ENCODE measurements around the gene TMEM267. TPM values are rescaled to one million over a fixed set of nuclear protein-coding genes. Genes with fewer than 3 reads are reported as not detected.
A peak's percentile ranks its signal among the peaks of the same experiment; 100 is the strongest.

The TMEM267 gene
- polyA plus RNA-seq, 3 donors = 4.4 to 13.9 (median 11.8) TPM

DNA sequence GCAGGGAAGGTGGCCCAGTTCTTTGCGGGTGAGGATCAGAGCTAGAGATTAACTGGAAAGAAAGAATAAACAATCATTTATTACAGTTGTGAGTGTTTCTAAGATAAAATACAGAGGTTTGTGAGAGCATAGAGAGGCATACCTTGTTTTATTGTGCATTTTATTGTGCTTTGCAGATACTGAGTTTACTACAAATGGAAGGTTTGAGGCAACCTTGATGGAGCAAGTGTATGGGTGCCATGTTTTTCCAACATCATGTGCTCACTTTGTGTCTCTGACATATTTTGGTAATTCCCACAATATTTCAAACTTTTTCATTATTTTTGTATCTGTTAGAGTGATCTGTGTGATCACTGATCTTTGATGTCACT, 32.0 kb upstream of the TMEM267 start:
- Histone ChIP-seq H4K20me1 (ENCODE audit: insufficient read depth, low read length) (no peaks in the 10 kb centered on the region), H3K9ac (ENCODE audit: insufficient read depth, low read length, poor library complexity, severe bottlenecking) (peak overlapping the region; percentile 71), H3K4me2 (replicated peaks; ENCODE audit: extremely low read depth, low read length, poor library complexity, severe bottlenecking) (peak overlapping the region; percentile 94), H3K9me3 (replicated peaks in 1 of 2; ENCODE audit: control insufficient read depth in 1 of 2, insufficient read depth in 1 of 2, low read length in 2 of 2) (no peaks in the 10 kb centered on the region), H3K4me3 (replicated peaks in 1 of 3; ENCODE audit: low read depth in 2 of 3, low read length in 3 of 3) (peak overlapping the region; percentile 60 to 93 (median 62)), H3K27ac (ENCODE audit: low read depth in 1 of 2, low read length in 2 of 2) (peak overlapping the region in 1 of 2 donors; percentile 83), H3K79me2 (ENCODE audit: insufficient read depth, low read length) (peaks cover 25% of the 10 kb centered on the region), H3K4me1 (ENCODE audit: control insufficient read depth in 1 of 2, insufficient read depth in 2 of 2, low read length in 2 of 2) (peaks cover 13 to 26% of the 10 kb centered on the region in 2 donors), H2AFZ (ENCODE audit: insufficient read depth, low read depth, low read length, poor library complexity, severe bottlenecking) (peak overlapping the region; percentile 88), H3K27me3 (ENCODE audit: control insufficient read depth in 2 of 2, insufficient read depth in 2 of 2, low read length in 2 of 2) (no peaks in the 10 kb centered on the region), H3K36me3 (replicated peaks in 1 of 2; ENCODE audit: control insufficient read depth in 1 of 2, insufficient read depth in 2 of 2, low read length in 2 of 2) (no peaks in the 10 kb centered on the region)
- peak overlapping the region in 6 of 7 donors; percentile 85 to 94 (median 92) for H3K27ac Mint-ChIP-seq
- H3K4me3 Mint-ChIP-seq = peak overlapping the region; percentile 89 to 94
- no CpG with 5 or more reads among the region's 1 CpG for WGBS (ENCODE audit: insufficient coverage)
- peaks cover 0 to 3% (median 0%) of the 10 kb centered on the region in 3 donors for H3K27me3 Mint-ChIP-seq (ENCODE audit: low read depth in 3 of 3)
- TF ChIP-seq, protein P1, sequence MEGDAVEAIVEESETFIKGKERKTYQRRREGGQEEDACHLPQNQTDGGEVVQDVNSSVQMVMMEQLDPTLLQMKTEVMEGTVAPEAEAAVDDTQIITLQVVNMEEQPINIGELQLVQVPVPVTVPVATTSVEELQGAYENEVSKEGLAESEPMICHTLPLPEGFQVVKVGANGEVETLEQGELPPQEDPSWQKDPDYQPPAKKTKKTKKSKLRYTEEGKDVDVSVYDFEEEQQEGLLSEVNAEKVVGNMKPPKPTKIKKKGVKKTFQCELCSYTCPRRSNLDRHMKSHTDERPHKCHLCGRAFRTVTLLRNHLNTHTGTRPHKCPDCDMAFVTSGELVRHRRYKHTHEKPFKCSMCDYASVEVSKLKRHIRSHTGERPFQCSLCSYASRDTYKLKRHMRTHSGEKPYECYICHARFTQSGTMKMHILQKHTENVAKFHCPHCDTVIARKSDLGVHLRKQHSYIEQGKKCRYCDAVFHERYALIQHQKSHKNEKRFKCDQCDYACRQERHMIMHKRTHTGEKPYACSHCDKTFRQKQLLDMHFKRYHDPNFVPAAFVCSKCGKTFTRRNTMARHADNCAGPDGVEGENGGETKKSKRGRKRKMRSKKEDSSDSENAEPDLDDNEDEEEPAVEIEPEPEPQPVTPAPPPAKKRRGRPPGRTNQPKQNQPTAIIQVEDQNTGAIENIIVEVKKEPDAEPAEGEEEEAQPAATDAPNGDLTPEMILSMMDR (IDR thresholded peaks at IDR 0.05) = no peak
- H3K36me3 Mint-ChIP-seq = peaks cover 0 to 2% of the 10 kb centered on the region in 2 donors
- intact Hi-C loops (cut with micrococcal nuclease) = no loop called here
- DNase-seq = no peak
- peaks cover 21% of the 10 kb centered on the region for H3K4me1 Mint-ChIP-seq
- peaks cover 0 to 3% (median 0%) of the 10 kb centered on the region in 7 donors for H3K9me3 Mint-ChIP-seq

DNA sequence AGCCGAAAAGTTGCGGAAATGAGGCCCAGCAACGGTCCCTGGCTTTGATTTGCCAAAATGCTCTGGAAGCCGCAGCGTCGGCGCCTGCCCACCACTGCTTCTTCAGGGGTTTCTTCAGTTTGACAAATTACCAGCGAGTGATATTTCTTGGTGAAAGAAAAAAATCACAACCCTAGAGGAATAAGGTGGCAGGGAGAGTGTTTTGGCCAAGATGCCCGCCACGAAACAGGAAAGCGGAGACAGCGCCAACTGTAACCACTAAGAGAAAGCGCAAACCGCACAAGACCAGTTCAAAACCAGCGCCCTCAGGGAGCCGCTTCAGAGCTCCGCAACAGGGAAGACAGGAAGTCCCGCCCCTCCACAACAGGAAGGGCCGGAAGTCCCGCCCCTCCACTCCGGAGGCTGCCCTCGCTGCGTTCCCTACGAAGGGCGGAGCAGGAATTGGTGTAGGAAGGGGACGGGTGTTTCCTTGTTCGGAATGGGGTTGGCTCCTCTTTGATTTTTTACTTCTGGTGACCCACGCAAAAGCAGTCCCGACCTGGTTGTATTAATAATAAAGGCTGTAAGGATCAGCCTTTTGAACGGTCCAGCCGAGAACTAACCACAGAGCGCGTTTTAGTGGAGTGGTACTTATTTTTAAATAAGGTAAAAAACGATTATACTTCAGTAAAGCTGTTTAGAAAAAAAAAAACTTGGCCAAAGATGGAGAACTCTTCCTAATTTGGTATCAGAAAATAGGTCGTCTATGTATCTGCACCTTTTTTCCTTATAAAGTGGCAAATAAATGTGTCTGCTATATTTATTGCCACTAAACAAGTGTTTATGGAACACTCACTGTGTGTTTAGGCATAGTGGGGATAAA, 31.4 kb upstream of the TMEM267 start, which contains the start of gene C5orf34:
TSS of gene C5orf34 (minus strand) at position 333 of the 862 bp plus-strand sequence. CDS start 5,809 bp downstream, outside the sequence.
- peaks cover 13 to 26% of the 10 kb centered on the region in 2 donors for H3K4me1 ChIP-seq (ENCODE audit: control insufficient read depth in 1 of 2, insufficient read depth in 2 of 2, low read length in 2 of 2)
- peak within 1 kb of the TSS; percentile 85 to 94 (median 93) for H3K27ac Mint-ChIP-seq
- TF ChIP-seq, protein P1 (IDR thresholded peaks at IDR 0.05) = no peak
- no peaks in the 10 kb centered on the region for H4K20me1 ChIP-seq (ENCODE audit: insufficient read depth, low read length)
- peaks cover 21% of the 10 kb centered on the region for H3K4me1 Mint-ChIP-seq
- no peaks in the 10 kb centered on the region for H3K9me3 ChIP-seq (replicated peaks in 1 of 2; ENCODE audit: control insufficient read depth in 1 of 2, insufficient read depth in 1 of 2, low read length in 2 of 2)
- peak within 1 kb of the TSS; percentile 94 for H3K4me2 ChIP-seq (replicated peaks; ENCODE audit: extremely low read depth, low read length, poor library complexity, severe bottlenecking)
- DNase-seq = peak; percentile 92 to 97 (median 92)
- H3K27me3 ChIP-seq (ENCODE audit: control insufficient read depth in 2 of 2, insufficient read depth in 2 of 2, low read length in 2 of 2) = no peaks in the 10 kb centered on the region
- peak within 1 kb of the TSS; percentile 88 for H2AFZ ChIP-seq (ENCODE audit: insufficient read depth, low read depth, low read length, poor library complexity, severe bottlenecking)
- peak within 1 kb of the TSS; percentile 80 to 83 for H3K27ac ChIP-seq (ENCODE audit: low read depth in 1 of 2, low read length in 2 of 2)
- WGBS (ENCODE audit: insufficient coverage) = 0% methylated on average over 16 of the region's 35 CpGs
- H3K79me2 ChIP-seq (ENCODE audit: insufficient read depth, low read length) = peaks cover 25% of the 10 kb centered on the region
- H3K9me3 Mint-ChIP-seq = peaks cover 0 to 3% (median 0%) of the 10 kb centered on the region in 7 donors
- H3K36me3 ChIP-seq (replicated peaks in 1 of 2; ENCODE audit: control insufficient read depth in 1 of 2, insufficient read depth in 2 of 2, low read length in 2 of 2) = no peaks in the 10 kb centered on the region
- peak within 1 kb of the TSS; percentile 60 to 93 (median 62) for H3K4me3 ChIP-seq (replicated peaks in 1 of 3; ENCODE audit: low read depth in 2 of 3, low read length in 3 of 3)
- intact Hi-C loops (cut with micrococcal nuclease) = no loop called here
- H3K27me3 Mint-ChIP-seq (ENCODE audit: low read depth in 3 of 3) = peaks cover 0 to 3% (median 0%) of the 10 kb centered on the region in 3 donors
- H3K9ac ChIP-seq (ENCODE audit: insufficient read depth, low read length, poor library complexity, severe bottlenecking) = peak within 1 kb of the TSS; percentile 71
- peaks cover 0 to 3% of the 10 kb centered on the region in 2 donors for H3K36me3 Mint-ChIP-seq
- H3K4me3 Mint-ChIP-seq = peak within 1 kb of the TSS; percentile 89 to 94
